Suprapubic skin (tissue), 4 donors: ENCODE results near the gene PKN1. TPM values are rescaled to one million over a fixed set of nuclear protein-coding genes. Genes with fewer than 3 reads are reported as not detected.

Experiments used
- DNase-seq, 2 donors: peaks; one replicate each; pipeline ENCODE4 v3.0.0-alpha.2; 2019; ENCODE audit warnings: low spot score in 2 of 2
- H3K27ac ChIP-seq: fragments of 200-600 bp; sonication (generic); one replicate; pipeline ENCODE4 v1.5.1; 2019
- H3K27me3 ChIP-seq: fragments of 200-600 bp; sonication (generic); one replicate; pipeline ENCODE4 v1.5.1; 2019
- H3K36me3 ChIP-seq: fragments of 200-600 bp; sonication (generic); one replicate; pipeline ENCODE4 v1.5.1; 2019
- H3K4me1 ChIP-seq: fragments of 200-600 bp; sonication (generic); one replicate; pipeline ENCODE4 v1.5.1; 2019
- H3K4me3 ChIP-seq: fragments of 200-600 bp; sonication (generic); one replicate; pipeline ENCODE4 v1.5.1; 2019; ENCODE audit warnings: mild to moderate bottlenecking
- H3K9me3 ChIP-seq: fragments of 200-600 bp; sonication (generic); one replicate; pipeline ENCODE4 v1.5.1; 2019
- CTCF ChIP-seq, 2 donors: fragments of 200-600 bp in 1 of 2; fragments of 450-650 bp in 1 of 2; sonication (generic) in 1 of 2; IDR thresholded peaks; one replicate each; pipeline ENCODE4 v1.5.1; 2016 to 2019; ENCODE audit warnings: antibody characterized with exemption in 2 of 2, mild to moderate bottlenecking in 1 of 2, moderate library complexity in 1 of 2
- EP300 ChIP-seq: sonication (generic); formaldehyde crosslinking; IDR thresholded peaks from one replicate; pipeline ENCODE4 v1.6.1; 2017; ENCODE audit warnings: antibody characterized with exemption
- POLR2A ChIP-seq, 2 donors: fragments of 450-650 bp; IDR thresholded peaks; one replicate each; pipeline ENCODE4 v1.6.1; 2017; ENCODE audit warnings: antibody characterized with exemption in 2 of 2, mild to moderate bottlenecking in 2 of 2, moderate library complexity in 2 of 2
- POLR2AphosphoS5 ChIP-seq, 3 donors: sonication (generic); formaldehyde crosslinking; IDR thresholded peaks; one replicate each; pipeline ENCODE4 v1.6.1; 2017; ENCODE audit warnings: antibody characterized with exemption in 3 of 3
- WGBS: methylation state at CpG from one replicate; pipeline ENCODE4 v1.1.5; 2018; 5-methylcytosine and 5-hydroxymethylcytosine counted together
- total RNA-seq, 4 donors: library from RNA; depleted of rRNA; stranded (reverse); fragments of >200 nt; gene quantifications; one replicate each; pipeline ENCODE4 v1.1.0, GENCODE V29; 2016

PKN1 gene
- total RNA-seq, 4 donors from 2014 or later = 8.6 to 21.2 (median 14.9) TPM

GRCh38 chr19:14407605-14408484, 25.3 kb upstream of the PKN1 start:
- no peak for DNase-seq
- no peak for TF ChIP-seq POLR2AphosphoS5 (IDR thresholded peaks at IDR 0.05)
- TF ChIP-seq POLR2A (IDR thresholded peaks at IDR 0.05) = no peak
- TF ChIP-seq CTCF (IDR thresholded peaks at IDR 0.05) = no peak
- TF ChIP-seq EP300 = no peak
- H3K9me3 ChIP-seq = no peaks in the 10 kb centered on the region
- H3K4me1 ChIP-seq = peaks cover 15% of the 10 kb centered on the region
- H3K27ac ChIP-seq = no peak overlapping the region
- no peaks in the 10 kb centered on the region for H3K27me3 ChIP-seq
- H3K4me3 ChIP-seq = no peak overlapping the region
- H3K36me3 ChIP-seq = peaks cover 76% of the 10 kb centered on the region
- WGBS = 77% methylated on average over 13 of the region's 20 CpGs

GRCh38 chr19:14408491-14409145, 24.5 kb upstream of the PKN1 start:
- H3K4me3 ChIP-seq = no peak overlapping the region
- 79% methylated on average over 19 of the region's 20 CpGs for WGBS
- H3K9me3 ChIP-seq = no peaks in the 10 kb centered on the region
- H3K36me3 ChIP-seq = peaks cover 73% of the 10 kb centered on the region
- peaks cover 20% of the 10 kb centered on the region for H3K4me1 ChIP-seq
- H3K27ac ChIP-seq = no peak overlapping the region
- DNase-seq = no peak
- TF ChIP-seq CTCF (IDR thresholded peaks at IDR 0.05) = no peak
- no peak for TF ChIP-seq POLR2AphosphoS5 (IDR thresholded peaks at IDR 0.05)
- no peak for TF ChIP-seq EP300
- no peak for TF ChIP-seq POLR2A (IDR thresholded peaks at IDR 0.05)
- H3K27me3 ChIP-seq = no peaks in the 10 kb centered on the region

GRCh38 chr19:14409146-14410023, 23.7 kb upstream of the PKN1 start:
- Histone ChIP-seq H3K9me3 (no peaks in the 10 kb centered on the region), H3K36me3 (peaks cover 70% of the 10 kb centered on the region), H3K27ac (no peak overlapping the region), H3K27me3 (no peaks in the 10 kb centered on the region), H3K4me3 (no peak overlapping the region), H3K4me1 (peaks cover 27% of the 10 kb centered on the region)
- DNase-seq = no peak
- no peak for TF ChIP-seq EP300
- 86% methylated on average over 25 of the region's 38 CpGs for WGBS

- Histone ChIP-seq H3K4me1 (peaks cover 29% of the 10 kb centered on the region), H3K27ac (no peak overlapping the region), H3K4me3 (no peak overlapping the region), H3K27me3 (no peaks in the 10 kb centered on the region), H3K36me3 (peaks cover 67% of the 10 kb centered on the region), H3K9me3 (no peaks in the 10 kb centered on the region)
- DNase-seq = no peak
- 80% methylated on average over 13 of the region's 44 CpGs for WGBS
- no peak for TF ChIP-seq POLR2AphosphoS5 (IDR thresholded peaks at IDR 0.05)
- no peak for TF ChIP-seq POLR2A (IDR thresholded peaks at IDR 0.05)
- no peak for TF ChIP-seq EP300
- no peak for TF ChIP-seq CTCF (IDR thresholded peaks at IDR 0.05)
Observed at GRCh38 chr19:14410091-14411051, 22.7 kb upstream of the PKN1 start.
